Renal cortex interstitium (tissue), 11 donors: ENCODE measurements around the gene CGNL1. TPM values are rescaled to one million over a fixed set of nuclear protein-coding genes. Genes with fewer than 3 reads are reported as not detected.

ENCODE experiments used
- DNase-seq, 11 donors: peaks; one replicate each; pipeline ENCODE4 v3.0.0-alpha.2; 2013; ENCODE audit warnings: low read depth in 9 of 11, low spot score in 4 of 11; ENCODE audit errors: extremely low read depth in 1 of 11
- polyA plus RNA-seq, 3 donors: library from polyadenylated mRNA; unstranded; fragments of 120-200 nt; gene quantifications; one replicate each; pipeline ENCODE4 v1.2.1, GENCODE V29; 2013; ENCODE audit not compliant: insufficient read length in 3 of 3

The CGNL1 gene
- polyA plus RNA-seq, 3 donors, result 65.1 to 70.5 (median 65.3) TPM

GRCh38 chr15:57594479-57594878 lies 218.2 kb downstream of the CGNL1 start:
- no peak for DNase-seq

- no peak for DNase-seq
These were observed 218.9 kb downstream of the CGNL1 start for GRCh38 chr15:57595011-57595866.

DNA sequence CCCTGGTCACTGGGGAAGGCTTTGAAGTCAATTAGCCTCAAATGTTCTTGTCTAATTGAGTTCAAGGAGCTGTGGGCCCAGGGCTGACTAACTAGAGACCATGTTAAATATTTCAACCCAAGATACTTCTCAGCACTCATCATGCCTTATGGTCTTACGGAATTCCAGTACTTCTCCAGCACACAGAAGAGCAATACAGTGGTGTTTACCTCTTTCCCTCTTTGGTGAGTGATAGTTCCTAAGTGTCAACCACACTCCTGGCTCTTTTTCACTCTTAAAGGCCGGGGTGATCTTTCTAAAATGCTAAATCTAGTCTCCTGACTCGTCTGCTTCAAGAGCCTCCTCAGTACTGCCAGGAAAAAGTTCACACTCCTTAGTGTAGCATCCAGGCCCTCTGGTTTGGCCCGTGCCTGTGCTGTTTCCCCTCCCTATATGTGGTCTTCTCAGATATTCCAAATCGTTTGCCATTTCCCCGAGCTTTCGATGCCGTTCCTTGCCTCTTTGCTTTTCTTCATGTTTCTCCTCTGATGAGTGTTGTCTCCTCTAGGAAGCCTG lies 220.1 kb downstream of the CGNL1 start:
- no peak for DNase-seq

- no peak for DNase-seq
These were observed 220.7 kb downstream of the CGNL1 start for GRCh38 chr15:57596978-57597377.

DNA sequence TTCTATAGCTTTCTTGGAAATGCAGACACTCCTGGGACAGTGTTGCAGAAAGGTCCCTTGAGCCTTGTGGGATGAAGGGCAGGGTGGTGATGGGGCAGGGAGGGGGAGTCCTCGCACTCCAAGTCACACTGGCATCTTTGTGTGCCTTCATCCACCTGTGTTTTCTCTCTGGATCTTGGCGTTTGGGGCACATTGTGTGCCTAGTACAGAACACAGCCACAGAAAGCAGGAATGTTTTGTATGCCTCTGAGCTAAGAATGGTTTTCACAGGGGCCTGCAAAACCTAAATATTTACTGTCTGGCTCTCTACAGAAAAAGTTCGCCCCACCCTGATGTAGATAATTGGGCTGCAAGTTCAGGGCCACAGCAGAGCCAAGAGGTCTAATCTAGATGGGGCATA lies 221.1 kb downstream of the CGNL1 start:
- no peak for DNase-seq

- no peak for DNase-seq
These were observed 222.0 kb downstream of the CGNL1 start for GRCh38 chr15:57598346-57598745.

- DNase-seq, result no peak
These were observed 223.0 kb downstream of the CGNL1 start for GRCh38 chr15:57599296-57599810.

DNA sequence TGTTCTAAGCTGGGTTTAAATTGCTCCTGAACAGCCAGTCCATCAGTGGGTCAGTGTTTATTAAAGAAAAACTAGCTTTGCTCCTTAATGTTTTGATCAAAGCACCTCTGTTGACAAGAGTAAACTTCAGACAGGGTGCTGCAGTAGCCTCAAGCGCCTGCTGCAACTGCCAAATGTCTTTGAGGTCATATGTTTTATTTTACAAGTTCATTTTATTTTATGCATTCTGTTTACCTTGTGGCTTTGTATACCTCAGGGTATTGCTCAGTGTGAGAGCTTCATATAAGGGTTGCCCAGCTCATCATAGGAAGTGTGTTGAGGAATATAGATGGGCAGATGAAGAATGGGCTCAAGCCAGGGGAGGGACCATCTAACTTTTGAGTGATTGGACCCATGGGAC lies 223.9 kb downstream of the CGNL1 start:
- DNase-seq, result no peak

Other genes with a start within 250 kb of the CGNL1 start
- gene MYZAP, start 215.4 kb downstream of the CGNL1 start, polyA plus RNA-seq, result 1 to 10 TPM; 3.0 to 5.9 (median 5.7) TPM